Large intestine (tissue), 12 donors: Measurements from ENCODE around the gene PNPO. TPM values are rescaled to one million over a fixed set of nuclear protein-coding genes. Genes with fewer than 3 reads are reported as not detected.
A peak's percentile ranks its signal among the peaks of the same experiment; 100 is the strongest.

ENCODE experiments used
- DNase-seq, 2 donors: peaks; one replicate each; pipeline versions ENCODE4 v3.0.0 to v3.0.0-alpha.2; 2013
- H3K27ac ChIP-seq: one replicate; pipeline ENCODE4 v1.5.1; 2013; ENCODE audit warnings: low read length
- H3K27me3 ChIP-seq: 2 replicates; pipeline ENCODE4 v1.6.1; 2013; ENCODE audit warnings: low read length; ENCODE audit not compliant: control insufficient read depth, insufficient read depth
- H3K36me3 ChIP-seq: 2 replicates; pipeline ENCODE4 v1.6.1; 2013; ENCODE audit warnings: low read length; ENCODE audit not compliant: control insufficient read depth, insufficient read depth
- H3K4me1 ChIP-seq: one replicate; pipeline ENCODE4 v1.6.1; 2013; ENCODE audit warnings: low read length; ENCODE audit not compliant: control insufficient read depth, insufficient read depth
- H3K4me3 ChIP-seq: one replicate; pipeline ENCODE4 v1.5.1; 2013; ENCODE audit warnings: low read length
- H3K9me3 ChIP-seq: one replicate; pipeline ENCODE4 v1.6.1; 2013; ENCODE audit warnings: mild to moderate bottlenecking, low read depth, low read length, moderate library complexity; ENCODE audit not compliant: control insufficient read depth
- WGBS: methylation state at CpG from one replicate; pipeline ENCODE4 v1.1.5; 2013; ENCODE audit warnings: low lambda C conversion rate; ENCODE audit not compliant: insufficient coverage; 5-methylcytosine and 5-hydroxymethylcytosine counted together
- long read RNA-seq, 11 donors: transcript quantifications; one replicate each; lab custom pipeline, GENCODE V29; 2026
- polyA plus RNA-seq: library from polyadenylated mRNA; unstranded; fragments of 120-200 nt; gene quantifications from one replicate; pipeline ENCODE4 v1.2.1, GENCODE V29; 2013

The PNPO gene
- polyA plus RNA-seq: 38.7 TPM
- long read RNA-seq, donor 1, transcript PNPO-217 (7 exons, 3,465 nt): major isoform, 9 of 9 reads
- long read RNA-seq, donor 1, partial matches to known transcripts: 0 of 9 reads
- long read RNA-seq, donor 1, other reads (novel, unspliced or antisense): 0 of 9 reads
- long read RNA-seq, donor 2, transcript PNPO-217 (7 exons, 3,465 nt): major isoform, 16 of 16 reads
- long read RNA-seq, donor 2, partial matches to known transcripts: 0 of 16 reads
- long read RNA-seq, donor 2, other reads (novel, unspliced or antisense): 0 of 16 reads
- long read RNA-seq, donor 3: 0 reads
- long read RNA-seq, donor 4, partial matches to known transcripts: 0 of 3 reads
- long read RNA-seq, donor 4, other reads (novel, unspliced or antisense): 0 of 3 reads
- long read RNA-seq, donor 5, transcript PNPO-217 (7 exons, 3,465 nt): major isoform, 5 of 6 reads
- long read RNA-seq, donor 5, partial matches to known transcripts: 0 of 6 reads
- long read RNA-seq, donor 5, other reads (novel, unspliced or antisense): 0 of 6 reads
- long read RNA-seq, donor 6, transcript PNPO-217 (7 exons, 3,465 nt): major isoform, 6 of 13 reads
- long read RNA-seq, donor 6, partial matches to known transcripts: 7 of 13 reads
- long read RNA-seq, donor 6, other reads (novel, unspliced or antisense): 0 of 13 reads
- long read RNA-seq, donor 7, partial matches to known transcripts: 0 of 4 reads
- long read RNA-seq, donor 7, other reads (novel, unspliced or antisense): 0 of 4 reads
- long read RNA-seq, donor 8, transcript PNPO-217 (7 exons, 3,465 nt): major isoform, 15 of 17 reads
- long read RNA-seq, donor 8, partial matches to known transcripts: 0 of 17 reads
- long read RNA-seq, donor 8, other reads (novel, unspliced or antisense): 0 of 17 reads
- long read RNA-seq, donor 9, transcript PNPO-217 (7 exons, 3,465 nt): major isoform, 9 of 48 reads
- long read RNA-seq, donor 9, partial matches to known transcripts: 39 of 48 reads
- long read RNA-seq, donor 9, other reads (novel, unspliced or antisense): 0 of 48 reads
- long read RNA-seq, donor 10, transcript PNPO-217 (7 exons, 3,465 nt): major isoform, 16 of 16 reads
- long read RNA-seq, donor 10, partial matches to known transcripts: 0 of 16 reads
- long read RNA-seq, donor 10, other reads (novel, unspliced or antisense): 0 of 16 reads
- long read RNA-seq, donor 11, transcript PNPO-217 (7 exons, 3,465 nt): major isoform, 6 of 8 reads
- long read RNA-seq, donor 11, partial matches to known transcripts: 0 of 8 reads
- long read RNA-seq, donor 11, other reads (novel, unspliced or antisense): 0 of 8 reads

- Histone ChIP-seq H3K4me3 (peak within 1 kb of the TSS; percentile 66), H3K27me3 (no peaks in the 10 kb centered on the region), H3K36me3 (peaks cover 20% of the 10 kb centered on the region), H3K27ac (peak within 1 kb of the TSS; percentile 79), H3K4me1 (peaks cover 19% of the 10 kb centered on the region), H3K9me3 (no peaks in the 10 kb centered on the region)
- no CpG with 5 or more reads among the region's 50 CpGs for WGBS
- DNase-seq: peak; percentile 95 to 99
Measured at GRCh38 chr17:47941246-47942095, at the start of gene PNPO. PNPO (plus strand) TSS chr17:47941571; CDS start chr17:47941676, 105 bp downstream.

GRCh38 chr17:47894498-47895346 lies 46.6 kb upstream of the PNPO start:
- Histone ChIP-seq H3K36me3 (peaks cover 7% of the 10 kb centered on the region), H3K9me3 (no peaks in the 10 kb centered on the region), H3K27ac (peak overlapping the region; percentile 74), H3K4me3 (peak overlapping the region; percentile 67), H3K27me3 (no peaks in the 10 kb centered on the region), H3K4me1 (peaks cover 3% of the 10 kb centered on the region)
- peak in 1 of 2 donors; percentile 68 for DNase-seq
- WGBS: 21% methylated on average over 3 of the region's 11 CpGs

DNA sequence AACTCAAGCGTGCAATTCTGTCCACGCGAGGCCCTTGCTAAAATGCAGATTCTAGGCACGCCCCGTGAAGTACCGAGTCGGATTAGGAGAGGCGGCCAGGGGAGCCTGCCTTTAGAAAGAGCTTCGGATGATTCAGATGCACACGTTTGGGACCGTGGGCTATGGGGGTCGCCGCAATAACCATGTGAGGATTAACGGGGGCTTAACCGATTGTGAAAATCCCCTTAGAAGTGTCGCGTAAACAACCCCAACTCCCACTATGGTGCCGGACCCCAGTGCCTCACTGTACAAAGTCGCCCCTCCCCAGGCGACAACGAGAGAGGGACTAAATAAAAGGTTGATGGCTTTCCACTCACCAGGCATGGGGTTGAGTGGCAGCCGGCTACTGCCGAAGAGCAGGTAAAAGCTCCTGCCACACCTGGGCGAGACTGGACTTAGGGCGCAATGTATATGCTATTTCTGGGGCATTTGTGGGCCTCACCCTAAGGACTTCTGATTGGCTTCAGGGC lies 46.0 kb upstream of the PNPO start:
- Histone ChIP-seq H3K36me3 (peaks cover 12% of the 10 kb centered on the region), H3K4me1 (peaks cover 3% of the 10 kb centered on the region), H3K4me3 (peak overlapping the region; percentile 67), H3K27me3 (no peaks in the 10 kb centered on the region), H3K27ac (peak overlapping the region; percentile 74), H3K9me3 (no peaks in the 10 kb centered on the region)
- WGBS: no CpG with 5 or more reads among the region's 25 CpGs
- DNase-seq: peak in 1 of 2 donors; percentile 35

DNA sequence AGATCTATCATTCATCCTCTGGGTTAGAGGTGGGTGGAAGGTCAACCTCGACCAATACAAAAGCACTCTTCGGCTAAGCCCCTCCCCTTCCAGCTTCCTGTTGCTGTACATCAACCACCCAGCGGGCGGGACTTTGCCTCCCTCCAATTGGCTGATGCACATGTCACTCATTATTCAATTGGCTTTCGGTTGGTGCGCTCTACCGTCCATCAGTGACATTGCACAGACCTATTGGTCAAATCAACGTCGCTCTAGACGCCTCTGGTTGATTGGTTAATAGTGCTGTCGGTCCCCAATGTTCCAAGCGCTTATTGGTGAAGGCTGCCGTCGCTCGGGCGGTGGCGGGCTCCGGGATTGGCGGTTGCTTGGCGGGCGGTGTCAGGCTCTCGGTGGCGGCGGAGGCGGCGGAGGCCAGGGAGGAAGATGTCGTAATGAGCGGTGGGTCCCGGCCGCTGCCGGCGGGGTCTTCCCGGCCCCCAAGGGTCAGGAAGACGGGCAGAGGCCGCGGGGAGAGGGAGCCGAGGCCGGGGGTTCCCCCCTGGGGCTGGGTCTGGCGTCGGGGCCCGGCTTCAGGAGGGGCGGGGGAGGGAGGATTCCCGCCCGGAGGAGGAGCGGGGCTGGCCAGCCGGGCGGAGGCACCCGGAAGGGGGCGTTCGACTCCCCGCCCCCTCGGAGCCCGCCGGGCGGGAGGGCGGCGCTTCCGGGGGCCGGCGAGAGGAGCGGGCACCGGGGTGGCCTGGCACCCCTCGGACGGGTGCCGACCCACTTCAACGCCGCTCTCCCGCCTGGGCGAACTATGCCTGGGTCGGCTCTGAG lies 45.3 kb upstream of the PNPO start, which contains the start of gene SP2:
Gene SP2 (plus strand): TSS at position 381 of the 816 bp plus-strand sequence. CDS start 51 bp downstream, at position 432.
- DNase-seq: peak; percentile 100
- Histone ChIP-seq H3K4me3 (peak within 1 kb of the TSS; percentile 96), H3K9me3 (no peaks in the 10 kb centered on the region), H3K36me3 (peaks cover 12% of the 10 kb centered on the region), H3K4me1 (peaks cover 3% of the 10 kb centered on the region), H3K27me3 (no peaks in the 10 kb centered on the region), H3K27ac (peak within 1 kb of the TSS; percentile 93)
- WGBS: no CpG with 5 or more reads among the region's 70 CpGs

- Histone ChIP-seq H3K27ac (peak overlapping the region; percentile 93), H3K27me3 (no peaks in the 10 kb centered on the region), H3K9me3 (no peaks in the 10 kb centered on the region), H3K4me1 (peaks cover 3% of the 10 kb centered on the region), H3K4me3 (peak overlapping the region; percentile 96), H3K36me3 (peaks cover 12% of the 10 kb centered on the region)
- WGBS: 11% methylated on average over 3 of the region's 22 CpGs
- no peak for DNase-seq
Measured at GRCh38 chr17:47896672-47897490, 44.5 kb upstream of the PNPO start.

DNA sequence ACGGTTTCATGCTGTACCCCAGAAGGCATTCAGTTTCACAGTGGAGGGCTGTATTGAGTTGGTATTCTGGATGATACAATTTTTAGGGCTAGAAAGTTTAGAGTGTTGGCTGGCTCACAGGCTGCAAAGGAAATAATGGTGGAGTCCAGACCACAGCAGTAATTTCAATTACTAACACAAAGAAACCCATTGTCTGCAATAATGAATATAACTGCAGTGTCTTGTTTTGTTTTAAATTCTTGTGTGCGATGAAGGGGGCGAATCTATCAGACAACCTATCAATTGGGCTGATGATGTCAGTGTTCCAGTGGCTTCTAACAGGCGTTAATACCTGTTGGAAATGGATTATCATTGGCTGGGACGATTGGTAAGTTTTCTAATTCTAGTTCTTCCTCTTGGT lies 43.8 kb upstream of the PNPO start:
- WGBS: no CpG with 5 or more reads among the region's 5 CpGs
- peaks cover 3% of the 10 kb centered on the region for H3K4me1 ChIP-seq
- H3K4me3 ChIP-seq: no peak overlapping the region
- no peak for DNase-seq
- no peaks in the 10 kb centered on the region for H3K9me3 ChIP-seq
- no peaks in the 10 kb centered on the region for H3K27me3 ChIP-seq
- H3K36me3 ChIP-seq: peaks cover 12% of the 10 kb centered on the region
- no peak overlapping the region for H3K27ac ChIP-seq

- Histone ChIP-seq H3K4me3 (no peak overlapping the region), H3K27ac (no peak overlapping the region), H3K9me3 (no peaks in the 10 kb centered on the region), H3K4me1 (peaks cover 3% of the 10 kb centered on the region), H3K27me3 (no peaks in the 10 kb centered on the region), H3K36me3 (peaks cover 12% of the 10 kb centered on the region)
- DNase-seq: no peak
Measured at GRCh38 chr17:47898241-47898640, 43.1 kb upstream of the PNPO start.

DNA sequence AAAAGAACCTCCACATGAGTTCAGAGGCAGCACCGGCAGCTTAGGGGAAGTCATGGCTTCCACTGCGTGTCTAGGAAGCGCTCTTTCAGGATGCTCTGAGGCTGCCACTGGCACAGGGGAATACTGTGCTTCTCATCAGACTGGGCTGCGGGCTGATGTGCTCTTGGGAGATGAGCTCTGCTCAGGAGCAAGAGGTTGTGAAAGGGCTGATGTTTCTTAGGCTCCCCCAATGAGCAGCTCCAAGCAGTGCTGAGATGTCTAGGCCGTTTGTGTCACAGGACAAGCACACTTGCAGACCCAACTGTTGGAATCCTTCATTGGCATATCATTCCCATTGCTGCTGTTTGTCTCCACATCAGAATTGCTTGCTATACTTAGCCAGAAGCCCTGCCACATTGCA lies 41.7 kb upstream of the PNPO start:
- H3K9me3 ChIP-seq: no peaks in the 10 kb centered on the region
- peaks cover 3% of the 10 kb centered on the region for H3K4me1 ChIP-seq
- no CpG with 5 or more reads among the region's 5 CpGs for WGBS
- peaks cover 12% of the 10 kb centered on the region for H3K36me3 ChIP-seq
- H3K27me3 ChIP-seq: no peaks in the 10 kb centered on the region
- no peak overlapping the region for H3K4me3 ChIP-seq
- H3K27ac ChIP-seq: no peak overlapping the region
- DNase-seq: no peak
